KMS-11 (cell line): ENCODE results near the gene KRTAP1-4.
"Not testable (repeated sequence)": the region's sequence is repeated elsewhere in the genome, so short reads cannot be mapped to it uniquely, and the experiment has no call there.

ENCODE experiments used
- H2AFZ ChIP-seq: fragments of 200-600 bp; sonication (generic); 2 replicates; pipeline ENCODE4 v1.6.1; 2016; ENCODE audit warnings: antibody characterized with exemption, mixed run types, low read depth
- H3K27ac ChIP-seq: fragments of 200-600 bp; sonication (generic); 2 replicates; pipeline ENCODE4 v1.6.1; 2016; ENCODE audit warnings: mild to moderate bottlenecking, mixed run types
- H3K27me3 ChIP-seq: fragments of 200-600 bp; sonication (generic); 2 replicates; pipeline ENCODE4 v1.6.1; 2017; ENCODE audit warnings: mild to moderate bottlenecking, low read depth, mixed run types, moderate library complexity; ENCODE audit not compliant: insufficient read depth
- H3K36me3 ChIP-seq: fragments of 200-600 bp; sonication (generic); 2 replicates; pipeline ENCODE4 v1.6.1; 2017; ENCODE audit warnings: mild to moderate bottlenecking, mixed run types; ENCODE audit not compliant: insufficient read depth
- H3K4me1 ChIP-seq: fragments of 200-600 bp; sonication (generic); 2 replicates; pipeline ENCODE4 v1.6.1; 2016; ENCODE audit warnings: mild to moderate bottlenecking, low read depth, mixed run types; ENCODE audit not compliant: poor library complexity, severe bottlenecking
- H3K4me2 ChIP-seq: fragments of 200-600 bp; sonication (generic); 2 replicates; pipeline ENCODE4 v1.7.0; 2016; ENCODE audit warnings: mild to moderate bottlenecking, mixed run types
- H3K4me3 ChIP-seq: fragments of 200-600 bp; sonication (generic); IDR thresholded peaks from 2 replicates; pipeline ENCODE4 v1.6.1; 2017; ENCODE audit warnings: low read depth, low read length, mixed read lengths; ENCODE audit not compliant: insufficient read depth
- H3K79me2 ChIP-seq: fragments of 200-600 bp; sonication (generic); 2 replicates; pipeline ENCODE4 v1.6.1; 2016; ENCODE audit warnings: low read depth, mixed run types; ENCODE audit not compliant: insufficient read depth
- H3K9ac ChIP-seq: fragments of 200-600 bp; sonication (generic); 2 replicates; pipeline ENCODE4 v1.6.1; 2016; ENCODE audit warnings: mild to moderate bottlenecking, mixed run types
- H4K20me1 ChIP-seq: fragments of 200-600 bp; sonication (generic); 2 replicates; pipeline ENCODE4 v1.6.1; 2016; ENCODE audit warnings: mild to moderate bottlenecking, mixed run types; ENCODE audit not compliant: insufficient read depth
- CTCF ChIP-seq: fragments of 200-600 bp; sonication (generic); conservative IDR thresholded peaks from 2 replicates; pipeline ENCODE4 v1.6.1; 2017; ENCODE audit warnings: low read depth, mild to moderate bottlenecking, antibody characterized with exemption, low read length, moderate library complexity, mixed read lengths

The KRTAP1-4 gene

GRCh38 chr17:41057547-41057946 lies 27.6 kb upstream of the KRTAP1-4 start:
- no peak overlapping the region for H3K27ac ChIP-seq
- no peaks in the 10 kb centered on the region for H3K36me3 ChIP-seq
- H3K79me2 ChIP-seq, result no peaks in the 10 kb centered on the region
- no peak overlapping the region for H3K4me3 ChIP-seq
- no peaks in the 10 kb centered on the region for H3K4me1 ChIP-seq
- no peak overlapping the region for H2AFZ ChIP-seq
- H3K4me2 ChIP-seq, result no peak overlapping the region
- no peaks in the 10 kb centered on the region for H4K20me1 ChIP-seq
- no peak overlapping the region for H3K9ac ChIP-seq
- no peaks in the 10 kb centered on the region for H3K27me3 ChIP-seq
- no peak for TF ChIP-seq CTCF

- not testable (repeated sequence) for H3K4me1 ChIP-seq, H3K4me3 ChIP-seq, H3K4me2 ChIP-seq, H3K79me2 ChIP-seq, H3K27ac ChIP-seq, H3K9ac ChIP-seq, H4K20me1 ChIP-seq, H3K36me3 ChIP-seq, H2AFZ ChIP-seq, H3K27me3 ChIP-seq
Observed at GRCh38 chr17:41055130-41055529, 25.1 kb upstream of the KRTAP1-4 start, which contains the start of gene KRTAP2-2. KRTAP2-2 (minus strand) TSS chr17:41055230; CDS start chr17:41055211, 19 bp downstream.

- not testable (repeated sequence) for H2AFZ ChIP-seq, H3K79me2 ChIP-seq, H3K4me1 ChIP-seq, H3K4me3 ChIP-seq, H3K9ac ChIP-seq, H3K36me3 ChIP-seq, H4K20me1 ChIP-seq, H3K27ac ChIP-seq, H3K4me2 ChIP-seq, H3K27me3 ChIP-seq
Observed at GRCh38 chr17:41054556-41054955, 24.6 kb upstream of the KRTAP1-4 start.

- Histone ChIP-seq H3K4me2 (no peak overlapping the region), H3K36me3 (no peaks in the 10 kb centered on the region), H3K4me1 (no peaks in the 10 kb centered on the region), H4K20me1 (no peaks in the 10 kb centered on the region), H3K9ac (no peak overlapping the region), H3K27me3 (no peaks in the 10 kb centered on the region), H3K27ac (no peak overlapping the region), H2AFZ (no peak overlapping the region), H3K79me2 (no peaks in the 10 kb centered on the region), H3K4me3 (no peak overlapping the region)
- no peak for TF ChIP-seq CTCF
Observed at GRCh38 chr17:41054025-41054424, 24.0 kb upstream of the KRTAP1-4 start.

GRCh38 chr17:41052566-41052965 lies 22.6 kb upstream of the KRTAP1-4 start:
- Histone ChIP-seq H3K4me3 (no peak overlapping the region), H3K36me3 (no peaks in the 10 kb centered on the region), H3K9ac (no peak overlapping the region), H3K4me1 (no peaks in the 10 kb centered on the region), H3K4me2 (no peak overlapping the region), H3K27me3 (no peaks in the 10 kb centered on the region), H3K27ac (no peak overlapping the region), H3K79me2 (no peaks in the 10 kb centered on the region), H4K20me1 (no peaks in the 10 kb centered on the region), H2AFZ (no peak overlapping the region)
- TF ChIP-seq CTCF, result no peak
